Trophoblast cell (in vitro differentiated cells and primary cell): Measurements from ENCODE around the gene ACY1.
"Not testable (repeated sequence)": the region's sequence is repeated elsewhere in the genome, so short reads cannot be mapped to it uniquely, and the experiment has no call there.

ENCODE experiments used
- DNase-seq, 2 donors: peaks; one replicate each; pipeline ENCODE4 v3.0.0-alpha.2; 2016
- H2AFZ ChIP-seq: 2 replicates; pipeline ENCODE4 v1.6.1; 2013; ENCODE audit warnings: low read length, moderate library complexity, mild to moderate bottlenecking; ENCODE audit not compliant: insufficient read depth, poor library complexity
- H2AK5ac ChIP-seq: 2 replicates; pipeline ENCODE4 v1.6.1; 2013; ENCODE audit warnings: mild to moderate bottlenecking, low read length
- H2BK120ac ChIP-seq: 2 replicates; pipeline ENCODE4 v1.6.1; 2013; ENCODE audit warnings: low read length, mild to moderate bottlenecking, moderate library complexity; ENCODE audit not compliant: insufficient read depth, poor library complexity
- H2BK12ac ChIP-seq: 2 replicates; pipeline ENCODE4 v1.6.1; 2013; ENCODE audit warnings: mild to moderate bottlenecking, low read length, moderate library complexity
- H2BK5ac ChIP-seq: 2 replicates; pipeline ENCODE4 v1.6.1; 2013; ENCODE audit warnings: low read length, low read depth, moderate library complexity, mild to moderate bottlenecking; ENCODE audit not compliant: poor library complexity
- H3K14ac ChIP-seq: 2 replicates; pipeline ENCODE4 v1.6.1; 2013; ENCODE audit warnings: mild to moderate bottlenecking, low read length
- H3K18ac ChIP-seq: 2 replicates; pipeline ENCODE4 v1.6.1; 2013; ENCODE audit warnings: mild to moderate bottlenecking, low read length
- H3K23ac ChIP-seq: 2 replicates; pipeline ENCODE4 v1.6.1; 2013; ENCODE audit warnings: low read length
- H3K27ac ChIP-seq: 2 replicates; pipeline ENCODE4 v1.5.1; 2013; ENCODE audit warnings: low read depth, mild to moderate bottlenecking, inconsistent platforms, low read length, moderate library complexity
- H3K27me3 ChIP-seq: 2 replicates; pipeline ENCODE4 v1.6.1; 2013; ENCODE audit warnings: inconsistent platforms, mild to moderate bottlenecking, low read length, moderate library complexity; ENCODE audit not compliant: insufficient read depth
- H3K36me3 ChIP-seq, 2 experiments: 1 replicate in 1 of 2; 2 replicates in 1 of 2; pipeline ENCODE4 v1.6.1; 2013; ENCODE audit warnings: low read length in 2 of 2, mild to moderate bottlenecking in 2 of 2, moderate library complexity in 1 of 2; ENCODE audit not compliant: insufficient read depth in 2 of 2, control insufficient read depth in 1 of 2
- H3K4ac ChIP-seq: 2 replicates; pipeline ENCODE4 v1.6.1; 2013; ENCODE audit warnings: low read depth, mild to moderate bottlenecking, low read length, moderate library complexity
- H3K4me1 ChIP-seq, 2 experiments: 1 replicate in 1 of 2; 2 replicates in 1 of 2; pipeline ENCODE4 v1.6.1; 2013; ENCODE audit warnings: low read length in 2 of 2, mild to moderate bottlenecking in 2 of 2, moderate library complexity in 1 of 2; ENCODE audit not compliant: insufficient read depth in 2 of 2, control insufficient read depth in 1 of 2
- H3K4me2 ChIP-seq: 2 replicates; pipeline ENCODE4 v1.6.1; 2013; ENCODE audit warnings: inconsistent platforms, mild to moderate bottlenecking, low read length, moderate library complexity
- H3K4me3 ChIP-seq: 2 replicates; pipeline ENCODE4 v1.5.1; 2013; ENCODE audit warnings: mild to moderate bottlenecking, low read depth, low read length, inconsistent platforms
- H3K79me1 ChIP-seq: one replicate; pipeline ENCODE4 v1.6.1; 2013; ENCODE audit warnings: low read length
- H3K79me2 ChIP-seq: 2 replicates; pipeline ENCODE4 v1.6.1; 2013; ENCODE audit warnings: low read length, mild to moderate bottlenecking; ENCODE audit not compliant: control insufficient read depth, insufficient read depth, poor library complexity
- H3K9ac ChIP-seq: 2 replicates; pipeline ENCODE4 v1.6.1; 2013; ENCODE audit warnings: mild to moderate bottlenecking, low read length
- H3K9me3 ChIP-seq: 2 replicates; pipeline ENCODE4 v1.6.1; 2013; ENCODE audit warnings: low read depth, mild to moderate bottlenecking, control low read depth, inconsistent platforms, low read length; ENCODE audit not compliant: insufficient read depth
- H4K12ac ChIP-seq: 2 replicates; pipeline ENCODE4 v1.6.1; 2013; ENCODE audit warnings: low read depth, mild to moderate bottlenecking, low read length, moderate library complexity
- H4K8ac ChIP-seq: 2 replicates; pipeline ENCODE4 v1.6.1; 2013; ENCODE audit warnings: low read depth, mild to moderate bottlenecking, low read length, moderate library complexity
- H4K91ac ChIP-seq: one replicate; pipeline ENCODE4 v1.6.1; 2013; ENCODE audit warnings: low read depth, mild to moderate bottlenecking, low read length, moderate library complexity
- WGBS: extraction: QIAGEN DNeasy Blood & Tissue Kit; methylation state at CpG from one replicate; pipeline ENCODE4 v1.1.7; 2013; ENCODE audit warnings: missing lambda C conversion rate; ENCODE audit not compliant: insufficient read length, insufficient coverage; ENCODE audit errors: extremely low coverage; 5-methylcytosine and 5-hydroxymethylcytosine counted together

ACY1 gene

DNA sequence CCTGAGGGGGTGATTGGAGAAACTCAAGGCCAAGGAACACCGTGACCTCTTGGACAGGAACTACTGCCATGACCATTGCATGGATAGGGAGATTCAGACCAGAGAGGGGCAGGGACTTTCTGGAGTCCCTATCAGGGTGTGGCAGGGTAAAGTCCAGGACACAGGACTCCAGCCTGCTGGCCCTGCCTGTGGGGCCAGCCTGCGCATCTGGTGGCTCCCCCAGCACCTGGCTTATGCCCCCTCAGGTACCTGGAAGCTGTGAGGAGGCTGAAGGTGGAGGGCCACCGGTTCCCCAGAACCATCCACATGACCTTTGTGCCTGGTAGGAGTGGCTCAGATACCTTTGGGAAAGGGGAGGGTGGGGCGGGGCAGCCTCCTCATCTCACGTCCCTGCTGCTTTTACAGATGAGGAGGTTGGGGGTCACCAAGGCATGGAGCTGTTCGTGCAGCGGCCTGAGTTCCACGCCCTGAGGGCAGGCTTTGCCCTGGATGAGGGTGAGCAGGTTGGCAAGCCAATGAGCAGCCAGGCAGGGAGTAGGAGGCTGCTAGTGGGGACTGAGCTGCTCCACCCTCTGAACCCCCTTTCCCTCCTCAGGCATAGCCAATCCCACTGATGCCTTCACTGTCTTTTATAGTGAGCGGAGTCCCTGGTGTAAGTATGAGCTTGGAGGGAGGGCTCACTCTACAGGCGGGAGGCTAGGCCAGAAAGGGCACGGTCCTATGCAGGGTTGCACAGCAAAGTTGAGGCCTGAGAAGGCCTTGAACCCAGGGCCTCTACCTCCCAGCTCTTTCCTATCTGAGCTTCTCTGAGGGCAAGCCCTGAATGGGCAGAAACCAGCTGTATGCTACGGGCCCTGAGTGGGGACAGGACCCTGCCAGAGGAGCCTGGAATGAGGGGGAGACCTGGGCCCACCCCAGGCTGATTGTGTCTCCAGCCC, 2.9 kb downstream of the ACY1 start:
- H3K4me1 ChIP-seq: peaks cover 7 to 9% of the 10 kb centered on the region in 2 experiments
- H3K4me3 ChIP-seq: no peak overlapping the region
- H2AK5ac ChIP-seq: no peak overlapping the region
- no peak overlapping the region for H3K18ac ChIP-seq
- no peak overlapping the region for H3K23ac ChIP-seq
- no peaks in the 10 kb centered on the region for H3K9me3 ChIP-seq
- H3K4ac ChIP-seq: no peak overlapping the region
- no peak overlapping the region for H2AFZ ChIP-seq
- no peak overlapping the region for H4K91ac ChIP-seq
- no peak overlapping the region for H3K4me2 ChIP-seq
- no peak overlapping the region for H2BK12ac ChIP-seq
- peaks cover 15% of the 10 kb centered on the region for H3K79me1 ChIP-seq
- WGBS: no CpG with 5 or more reads among the region's 12 CpGs
- H4K12ac ChIP-seq: no peak overlapping the region
- no peak overlapping the region for H2BK120ac ChIP-seq
- H3K36me3 ChIP-seq: peaks cover under 1 to 3% of the 10 kb centered on the region in 2 experiments
- no peaks in the 10 kb centered on the region for H3K27me3 ChIP-seq
- peaks cover 2% of the 10 kb centered on the region for H3K79me2 ChIP-seq
- no peak overlapping the region for H4K8ac ChIP-seq
- no peak overlapping the region for H3K14ac ChIP-seq
- no peak overlapping the region for H3K27ac ChIP-seq
- H3K9ac ChIP-seq: no peak overlapping the region
- H2BK5ac ChIP-seq: no peak overlapping the region
- no peak for DNase-seq

DNA sequence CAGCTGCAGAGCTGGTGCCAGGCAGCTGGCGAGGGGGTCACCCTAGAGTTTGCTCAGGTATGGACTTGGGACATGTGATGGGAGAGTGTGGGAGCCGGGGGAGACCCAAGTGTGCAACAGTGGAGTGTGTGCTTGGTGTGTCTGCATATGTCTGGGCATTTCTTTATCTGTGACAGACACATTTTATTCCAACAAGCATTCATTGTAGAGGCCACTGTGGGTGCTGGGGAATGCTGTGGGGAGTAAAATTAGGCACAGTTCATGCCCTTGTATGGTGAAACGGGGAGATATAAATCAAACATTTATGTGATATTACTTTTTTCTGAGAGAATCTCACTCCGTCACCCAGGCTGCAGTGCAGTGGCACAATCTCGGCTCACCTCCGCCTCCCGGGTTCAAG, 4.2 kb downstream of the ACY1 start:
- Histone ChIP-seq H3K18ac (no peak overlapping the region), H3K4me3 (no peak overlapping the region), H3K4me2 (no peak overlapping the region), H3K27ac (no peak overlapping the region), H4K91ac (no peak overlapping the region), H2BK12ac (no peak overlapping the region), H3K27me3 (no peaks in the 10 kb centered on the region), H3K14ac (no peak overlapping the region), H2BK5ac (no peak overlapping the region), H2AK5ac (no peak overlapping the region), H3K79me1 (peaks cover 12% of the 10 kb centered on the region), H3K9ac (no peak overlapping the region), H3K79me2 (peaks cover 2% of the 10 kb centered on the region), H4K8ac (no peak overlapping the region), H3K9me3 (no peaks in the 10 kb centered on the region), H3K4me1 (peaks cover 4 to 6% of the 10 kb centered on the region in 2 experiments), H2AFZ (no peak overlapping the region), H2BK120ac (no peak overlapping the region), H4K12ac (no peak overlapping the region), H3K4ac (no peak overlapping the region), H3K23ac (no peak overlapping the region), H3K36me3 (peaks cover 13 to 15% of the 10 kb centered on the region in 2 experiments)
- no CpG with 5 or more reads among the region's 7 CpGs for WGBS
- no peak for DNase-seq

DNA sequence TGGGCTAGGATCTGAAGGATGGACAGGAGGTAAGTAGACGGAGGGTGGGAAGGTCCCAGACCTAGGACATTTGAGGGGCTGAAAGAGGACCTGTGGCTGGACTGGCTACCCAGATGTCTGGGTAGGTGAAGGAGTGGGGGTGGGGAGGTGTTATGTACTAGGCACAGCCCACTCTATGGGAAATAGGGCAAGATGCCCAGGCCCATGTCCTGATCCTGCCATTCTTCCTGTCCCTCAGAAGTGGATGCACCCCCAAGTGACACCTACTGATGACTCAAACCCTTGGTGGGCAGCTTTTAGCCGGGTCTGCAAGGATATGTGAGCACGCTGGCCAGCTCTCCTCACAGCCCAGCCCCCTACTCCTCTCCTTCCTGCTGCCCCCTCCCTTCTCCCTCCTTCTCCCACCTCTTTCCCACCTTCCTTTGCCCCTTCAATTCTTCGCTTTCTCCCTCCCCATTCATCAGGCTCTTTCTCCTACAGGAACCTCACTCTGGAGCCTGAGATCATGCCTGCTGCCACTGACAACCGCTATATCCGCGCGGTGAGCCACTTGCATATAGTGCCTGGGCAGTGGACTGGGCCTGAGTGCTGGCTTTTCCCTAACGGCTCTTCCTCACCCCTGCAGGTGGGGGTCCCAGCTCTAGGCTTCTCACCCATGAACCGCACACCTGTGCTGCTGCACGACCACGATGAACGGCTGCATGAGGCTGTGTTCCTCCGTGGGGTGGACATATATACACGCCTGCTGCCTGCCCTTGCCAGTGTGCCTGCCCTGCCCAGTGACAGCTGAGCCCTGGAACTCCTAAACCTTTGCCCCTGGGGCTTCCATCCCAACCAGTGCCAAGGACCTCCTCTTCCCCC, 5.2 kb downstream of the ACY1 start:
- Histone ChIP-seq H3K79me2 (no peaks in the 10 kb centered on the region), H3K9ac (no peak overlapping the region), H3K27ac (no peak overlapping the region), H3K18ac (no peak overlapping the region), H3K4ac (no peak overlapping the region), H2AK5ac (no peak overlapping the region), H4K8ac (no peak overlapping the region), H3K4me3 (no peak overlapping the region), H3K36me3 (peaks cover 20 to 23% of the 10 kb centered on the region in 2 experiments), H4K91ac (no peak overlapping the region), H3K79me1 (peaks cover 3% of the 10 kb centered on the region), H2BK12ac (no peak overlapping the region), H3K27me3 (no peaks in the 10 kb centered on the region), H4K12ac (no peak overlapping the region), H3K23ac (no peak overlapping the region), H3K9me3 (no peaks in the 10 kb centered on the region), H3K4me1 (peaks cover 6 to 7% of the 10 kb centered on the region in 2 experiments), H2AFZ (no peak overlapping the region), H3K14ac (no peak overlapping the region), H2BK5ac (no peak overlapping the region), H3K4me2 (no peak overlapping the region), H2BK120ac (no peak overlapping the region)
- no peak for DNase-seq
- no CpG with 5 or more reads among the region's 15 CpGs for WGBS

DNA sequence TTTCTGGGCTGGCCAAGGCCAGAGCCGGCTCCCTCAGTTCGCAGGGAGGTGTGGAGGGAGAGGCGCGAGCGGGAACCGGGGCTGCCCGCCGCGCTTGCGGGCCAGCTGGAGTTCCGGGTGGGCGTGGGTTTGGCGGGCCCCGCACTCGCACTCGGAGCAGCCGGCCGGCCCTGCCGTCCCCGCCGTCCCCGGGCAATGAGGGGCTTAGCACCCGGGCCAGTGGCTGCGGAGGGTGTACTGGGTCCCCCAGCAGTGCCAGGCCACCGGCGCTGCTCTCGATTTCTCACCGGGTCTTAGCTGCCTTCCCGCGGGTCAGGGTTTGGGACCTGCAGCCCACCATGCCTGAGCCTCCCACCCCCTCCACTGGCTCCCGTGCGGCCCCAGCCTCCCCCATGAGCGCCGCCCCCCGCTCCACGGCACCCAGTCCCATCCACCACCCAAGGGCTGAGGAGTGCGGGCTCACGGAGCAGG, 7.2 kb downstream of the ACY1 start:
- H2BK120ac ChIP-seq, H3K14ac ChIP-seq, H2BK5ac ChIP-seq, H3K18ac ChIP-seq, H4K8ac ChIP-seq, H4K91ac ChIP-seq, H3K79me1 ChIP-seq, H3K27me3 ChIP-seq, H3K9me3 ChIP-seq, DNase-seq, H3K27ac ChIP-seq, H3K4ac ChIP-seq, H2BK12ac ChIP-seq, H2AK5ac ChIP-seq, H3K9ac ChIP-seq, H2AFZ ChIP-seq, H3K23ac ChIP-seq, H4K12ac ChIP-seq, H3K4me3 ChIP-seq, H3K4me2 ChIP-seq: not testable (repeated sequence)
- no CpG with 5 or more reads among the region's 38 CpGs for WGBS
- Histone ChIP-seq H3K79me2 (peaks cover 10% of the 10 kb centered on the region), H3K36me3 (peaks cover 32 to 35% of the 10 kb centered on the region in 2 experiments), H3K4me1 (peaks cover 11 to 13% of the 10 kb centered on the region in 2 experiments)
